Osteocyte (in vitro differentiated cells): Measurements from ENCODE around the gene GUK1. TPM values are rescaled to one million over a fixed set of nuclear protein-coding genes. Genes with fewer than 3 reads are reported as not detected.

Experiments used
- DNase-seq: peaks from one replicate; pipeline ENCODE4 v3.0.0; 2021; ENCODE audit warnings: mixed read lengths; ENCODE audit not compliant: unreplicated experiment; ENCODE audit errors: extremely low spot score
- H3K27ac Mint-ChIP-seq: one replicate; pipeline ENCODE4 v1.8.0; 2021; ENCODE audit warnings: mild to moderate bottlenecking, mixed read lengths; ENCODE audit not compliant: unreplicated experiment
- H3K27me3 Mint-ChIP-seq: one replicate; pipeline ENCODE4 v1.8.0; 2021; ENCODE audit warnings: mixed read lengths; ENCODE audit not compliant: unreplicated experiment
- H3K36me3 Mint-ChIP-seq: one replicate; pipeline ENCODE4 v1.8.0; 2021; ENCODE audit warnings: mixed read lengths; ENCODE audit not compliant: unreplicated experiment
- H3K4me1 Mint-ChIP-seq: one replicate; pipeline ENCODE4 v1.8.0; 2021; ENCODE audit warnings: mixed read lengths; ENCODE audit not compliant: unreplicated experiment
- H3K4me3 Mint-ChIP-seq: one replicate; pipeline ENCODE4 v1.8.0; 2021; ENCODE audit warnings: mild to moderate bottlenecking, moderate library complexity, mixed read lengths; ENCODE audit not compliant: unreplicated experiment
- H3K9me3 Mint-ChIP-seq: one replicate; pipeline ENCODE4 v1.8.0; 2021; ENCODE audit warnings: mixed read lengths; ENCODE audit not compliant: unreplicated experiment
- CTCF ChIP-seq: fragments of 200-600 bp; sonication (generic); IDR thresholded peaks from 2 replicates; pipeline ENCODE4 v1.5.0; 2021; ENCODE audit warnings: antibody characterized with exemption, mild to moderate bottlenecking, moderate library complexity
- microRNA-seq: library from miRNA; unstranded; fragments of <30 nt; microRNA quantifications from one replicate; pipeline ENCODE4 v1.1.0, GENCODE V29; 2020; ENCODE audit not compliant: unreplicated experiment
- total RNA-seq: library from RNA; stranded (reverse); gene quantifications from 2 replicates; pipeline ENCODE4 v1.2.1, GENCODE V29; 2021

The GUK1 gene
- total RNA-seq, 1 donor from 2014 or later, result 166 TPM

- peaks cover 14% of the 10 kb centered on the region for H3K36me3 Mint-ChIP-seq
These were observed 54.4 kb downstream of the GUK1 start for GRCh38 chr1:228194436-228194835.

GRCh38 chr1:228194921-228195812 is 55.1 kb downstream of the GUK1 start:
- H3K4me1 Mint-ChIP-seq, result no peaks in the 10 kb centered on the region
- no peak overlapping the region for H3K27ac Mint-ChIP-seq
- no peak for DNase-seq
- no peaks in the 10 kb centered on the region for H3K27me3 Mint-ChIP-seq
- no peak overlapping the region for H3K4me3 Mint-ChIP-seq
- H3K36me3 Mint-ChIP-seq, result peaks cover 18% of the 10 kb centered on the region
- TF ChIP-seq CTCF, result no peak
- peaks cover 14% of the 10 kb centered on the region for H3K9me3 Mint-ChIP-seq

More at GRCh38 chr1:228194436-228194835, 54.4 kb downstream of the GUK1 start:
- no peak for DNase-seq
- H3K9me3 Mint-ChIP-seq, result peaks cover 10% of the 10 kb centered on the region
- H3K27me3 Mint-ChIP-seq, result no peaks in the 10 kb centered on the region
- no peaks in the 10 kb centered on the region for H3K4me1 Mint-ChIP-seq
- no peak overlapping the region for H3K27ac Mint-ChIP-seq
- TF ChIP-seq CTCF, result no peak
- no peak overlapping the region for H3K4me3 Mint-ChIP-seq

- no peaks in the 10 kb centered on the region for H3K27me3 Mint-ChIP-seq
- no peak overlapping the region for H3K4me3 Mint-ChIP-seq
- H3K36me3 Mint-ChIP-seq, result peaks cover 22% of the 10 kb centered on the region
- H3K27ac Mint-ChIP-seq, result no peak overlapping the region
- H3K9me3 Mint-ChIP-seq, result peaks cover 14% of the 10 kb centered on the region
- DNase-seq, result no peak
- no peak for TF ChIP-seq CTCF
- H3K4me1 Mint-ChIP-seq, result no peaks in the 10 kb centered on the region
These were observed 57.6 kb downstream of the GUK1 start for GRCh38 chr1:228197555-228198147.

Small RNA genes lying within 50 kb of the gene (microRNA-seq; reads per million reads assigned to microRNA genes)
- not detected for gene MIR3620

Other genes starting within 250 kb of the GUK1 start
- 4.8 and 4.9 TPM in 2 replicates for gene WNT9A, start 192.3 kb upstream of the GUK1 start, total RNA-seq
- gene WNT3A, start 133.3 kb upstream of the GUK1 start, total RNA-seq, result not detected in 2 replicates
- gene ARF1, start 57.6 kb upstream of the GUK1 start, total RNA-seq, result 305 and 306 TPM in 2 replicates
- 13.0 and 13.6 TPM in 2 replicates for gene C1orf35, start 37.0 kb upstream of the GUK1 start, total RNA-seq
- 46.1 and 47.4 TPM in 2 replicates for gene MRPL55, start 31.0 kb upstream of the GUK1 start, total RNA-seq
- gene GJC2, start 9.7 kb downstream of the GUK1 start, total RNA-seq, result 1.6 TPM in 2 replicates
- 8.1 TPM in 2 replicates for gene IBA57, start 25.5 kb downstream of the GUK1 start, total RNA-seq
- 15.2 and 16.1 TPM in 2 replicates for gene OBSCN, start 67.8 kb downstream of the GUK1 start, total RNA-seq